Measurements from ENCODE around the gene CTIF.

Gene CTIF

DNA sequence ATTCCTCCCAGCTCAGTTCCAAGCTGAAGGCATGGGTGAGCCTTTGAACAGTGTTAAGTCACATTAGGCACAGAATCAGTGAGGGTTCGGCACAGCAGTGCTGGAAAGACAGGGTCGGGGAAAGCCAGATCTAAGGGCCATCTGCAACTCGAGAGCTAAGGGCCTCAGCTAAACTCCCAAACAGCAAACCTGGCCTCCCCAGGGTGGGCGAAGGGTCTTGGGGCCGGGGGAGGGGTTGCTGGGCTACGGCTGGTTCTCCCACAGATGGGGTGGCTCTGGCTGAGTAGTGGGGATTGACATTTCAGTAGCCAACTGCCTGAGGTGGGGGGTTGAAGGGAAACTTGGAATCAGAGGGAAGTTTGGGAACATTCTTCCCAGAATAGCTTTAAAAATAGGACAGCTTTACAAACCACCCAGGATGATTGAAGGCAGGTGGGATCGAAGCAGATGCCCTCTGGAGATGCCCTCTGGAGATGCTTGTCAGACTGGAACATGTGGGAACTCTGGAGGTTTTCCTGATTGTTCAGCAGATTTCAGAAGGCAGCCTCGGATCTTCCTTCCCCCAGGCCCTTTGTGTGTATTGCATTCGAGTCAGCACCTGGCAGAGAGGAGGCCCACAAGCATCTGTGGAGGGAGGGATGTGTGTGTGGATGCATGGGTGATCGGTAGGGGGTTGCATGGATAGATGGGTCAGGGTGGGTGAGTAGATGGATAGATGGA, 255.6 kb downstream of the CTIF start:
- DNase-seq, result no peak

GRCh38 chr18:48795696-48796095, 256.9 kb downstream of the CTIF start:
- DNase-seq, result no peak

DNA sequence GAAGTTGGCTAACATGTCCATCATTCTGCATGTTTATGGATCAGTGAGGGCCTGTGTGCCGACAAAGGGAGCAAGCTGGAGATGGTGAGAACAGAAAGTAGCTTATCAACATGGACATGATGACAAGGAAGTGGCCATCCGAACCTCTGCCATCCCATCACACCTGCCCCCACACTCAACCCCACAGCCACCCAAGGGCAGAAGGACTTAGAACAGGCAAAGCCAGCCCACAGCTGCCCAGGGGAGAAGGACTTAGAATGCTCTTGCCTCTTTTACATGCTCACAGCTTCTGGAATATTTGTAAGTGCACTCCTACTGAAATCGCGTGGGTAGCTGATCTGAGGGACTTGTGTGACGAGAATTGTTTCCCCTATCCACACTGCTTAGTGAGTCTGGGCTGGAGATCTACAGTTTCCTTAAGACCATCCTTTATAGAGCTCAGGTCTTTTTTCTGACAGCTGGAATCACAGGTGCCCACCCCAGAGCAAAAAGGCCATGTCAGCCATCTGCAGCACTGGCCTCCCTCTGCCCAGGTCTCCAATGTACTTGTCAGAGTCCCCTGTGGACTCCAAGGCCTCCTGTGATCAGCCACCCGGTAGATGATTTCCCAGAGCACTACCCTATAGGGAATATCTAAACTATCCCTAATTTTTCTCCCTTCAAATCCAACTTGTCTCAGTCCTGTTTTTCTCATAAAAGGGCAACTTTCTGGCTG, 257.8 kb downstream of the CTIF start:
- DNase-seq, result no peak

GRCh38 chr18:48797841-48798255, 259.0 kb downstream of the CTIF start:
- no peak for DNase-seq

GRCh38 chr18:48798334-48799245, 259.8 kb downstream of the CTIF start:
- no peak for DNase-seq

- DNase-seq, result no peak
These were observed 261.0 kb downstream of the CTIF start for GRCh38 chr18:48799724-48800315.

- no peak for DNase-seq
These were observed 261.6 kb downstream of the CTIF start for GRCh38 chr18:48800466-48800865.

GRCh38 chr18:48800876-48801727, 262.3 kb downstream of the CTIF start:
- no peak for DNase-seq

- DNase-seq, result no peak
These were observed 263.1 kb downstream of the CTIF start for GRCh38 chr18:48801728-48802542.

DNA sequence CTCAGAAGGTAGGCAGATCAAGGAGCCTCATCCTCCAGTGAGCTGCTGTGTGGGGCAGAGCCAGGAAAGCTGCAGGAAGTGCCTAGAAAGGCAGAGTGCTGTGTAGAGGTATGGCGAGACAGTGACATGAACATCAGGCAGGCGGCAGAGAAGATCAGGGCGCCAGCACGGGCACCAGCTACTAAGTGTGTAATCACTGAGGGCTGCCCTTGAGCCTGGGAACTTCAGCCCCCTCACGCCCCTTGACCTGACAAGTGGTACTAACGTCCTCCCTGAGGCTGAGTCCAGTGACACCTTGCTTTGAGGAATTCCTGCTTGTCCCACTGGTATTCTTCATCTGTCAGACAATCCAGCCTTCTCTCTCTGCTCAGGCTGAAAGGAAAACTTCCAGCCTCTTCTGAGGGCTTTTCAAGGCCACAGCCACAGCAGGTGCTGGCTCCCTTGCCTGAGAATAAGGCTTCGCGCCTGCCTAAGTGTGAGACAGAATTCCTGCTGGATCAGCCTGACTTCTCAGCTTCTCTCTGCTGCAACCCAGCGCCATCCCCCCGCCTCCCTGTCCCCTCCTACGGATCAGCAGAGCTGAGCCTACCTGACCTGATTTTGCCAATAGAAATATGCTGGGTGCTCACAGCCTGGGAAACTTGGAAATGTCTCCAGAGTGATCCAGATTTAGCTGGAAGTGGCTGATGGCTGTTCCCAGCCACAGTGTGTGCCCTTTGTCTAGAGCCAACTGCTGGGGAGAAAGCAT, 263.9 kb downstream of the CTIF start:
- DNase-seq, result no peak

DNA sequence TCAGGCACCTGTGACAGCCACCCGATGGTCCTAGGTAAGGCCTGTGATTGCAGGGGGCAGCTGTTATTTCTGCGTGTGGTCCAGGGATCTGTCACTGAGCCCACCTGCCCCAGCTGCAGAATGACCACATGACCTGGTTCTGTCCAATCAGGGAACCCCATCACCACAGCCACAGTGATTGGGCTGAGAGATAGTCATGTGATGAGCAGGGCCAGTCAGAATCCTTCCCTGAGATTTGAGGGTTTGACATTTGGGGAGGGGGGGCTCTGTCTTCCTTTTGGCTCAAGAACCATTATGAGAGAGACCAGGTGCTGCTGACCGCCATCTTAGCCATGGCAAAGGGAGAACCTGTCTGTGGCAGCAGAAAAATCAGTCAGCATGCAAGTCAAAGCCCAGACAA, 264.7 kb downstream of the CTIF start:
- no peak for DNase-seq

DNA sequence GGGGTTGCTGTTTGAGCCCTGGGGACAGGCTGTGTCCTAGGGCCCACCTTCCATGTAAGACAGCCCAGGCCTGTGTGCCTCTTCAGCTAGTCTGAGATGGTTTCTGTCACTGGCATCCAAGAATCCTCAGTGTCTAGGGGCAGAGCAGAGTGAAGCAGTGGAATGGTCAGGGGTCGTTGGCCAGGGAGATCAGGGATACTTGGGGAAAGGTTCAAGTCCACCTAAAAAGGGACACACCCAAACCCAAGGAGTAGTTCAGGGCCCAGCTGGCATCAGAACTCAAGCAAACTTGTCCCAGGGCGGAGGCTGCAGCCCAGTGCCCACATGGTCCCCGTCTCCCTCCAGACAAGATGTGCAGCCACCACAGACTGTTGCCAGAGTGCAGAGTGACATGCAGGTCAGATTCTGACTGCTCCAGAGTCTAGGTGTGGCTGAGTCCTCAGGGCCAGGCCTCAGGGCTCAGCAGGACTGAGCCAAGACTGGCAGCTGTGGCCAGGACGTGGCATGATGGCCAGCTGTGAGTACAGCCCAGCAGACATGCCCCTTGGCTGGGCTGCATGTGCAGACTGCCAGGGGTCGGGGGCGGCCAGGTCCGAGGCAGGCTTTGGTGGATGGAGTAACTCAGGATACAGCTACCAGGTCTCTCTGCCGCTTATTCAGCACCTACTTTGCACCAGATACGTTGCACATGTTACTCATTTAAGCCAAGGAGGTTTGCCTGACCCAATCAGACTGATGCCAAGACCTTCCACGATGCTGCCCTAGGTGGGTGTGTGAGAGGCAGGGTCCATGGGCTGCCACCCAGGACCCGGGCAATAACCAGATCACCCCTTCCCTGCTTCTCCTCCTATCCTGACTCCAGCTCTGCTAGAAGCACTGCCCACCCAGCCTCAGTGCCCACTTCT, 265.4 kb downstream of the CTIF start:
- DNase-seq, result no peak

- DNase-seq, result no peak
These were observed 266.2 kb downstream of the CTIF start for GRCh38 chr18:48804856-48805610.

DNA sequence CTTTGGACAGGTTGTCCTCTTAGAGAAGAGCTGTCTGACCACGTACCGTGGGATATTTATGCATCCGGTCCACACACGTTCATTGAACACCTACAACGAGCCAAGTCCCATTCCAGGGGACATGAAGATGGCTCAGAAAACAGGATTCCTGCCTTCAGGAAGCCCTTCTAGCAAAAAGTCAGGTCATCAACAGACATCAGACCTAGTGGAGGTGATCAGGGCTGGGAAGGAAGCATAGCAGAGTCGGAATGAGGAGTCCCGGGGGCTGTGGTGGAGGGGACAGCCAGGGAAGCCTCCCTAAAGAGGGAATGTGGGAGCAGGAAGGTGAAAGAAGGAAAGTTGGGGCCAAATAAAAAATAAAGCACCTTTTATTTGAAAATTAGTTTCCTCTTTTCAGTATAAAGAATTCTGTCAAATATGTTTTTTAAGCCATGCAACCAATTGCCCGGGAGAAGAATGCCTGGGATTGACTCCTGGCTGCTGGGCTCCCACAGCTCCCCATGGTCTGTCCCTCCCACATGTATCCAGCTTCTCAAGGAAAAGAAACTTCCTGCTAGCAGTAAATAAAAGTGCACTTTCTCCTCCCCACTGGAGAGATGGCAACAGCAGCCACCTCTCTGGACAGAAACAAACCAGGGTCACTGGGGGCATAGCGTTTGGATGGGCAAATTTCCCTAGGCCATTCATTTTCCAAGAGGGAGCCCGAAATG, 267.1 kb downstream of the CTIF start:
- no peak for DNase-seq

- no peak for DNase-seq
These were observed 267.9 kb downstream of the CTIF start for GRCh38 chr18:48806551-48807261.

DNA sequence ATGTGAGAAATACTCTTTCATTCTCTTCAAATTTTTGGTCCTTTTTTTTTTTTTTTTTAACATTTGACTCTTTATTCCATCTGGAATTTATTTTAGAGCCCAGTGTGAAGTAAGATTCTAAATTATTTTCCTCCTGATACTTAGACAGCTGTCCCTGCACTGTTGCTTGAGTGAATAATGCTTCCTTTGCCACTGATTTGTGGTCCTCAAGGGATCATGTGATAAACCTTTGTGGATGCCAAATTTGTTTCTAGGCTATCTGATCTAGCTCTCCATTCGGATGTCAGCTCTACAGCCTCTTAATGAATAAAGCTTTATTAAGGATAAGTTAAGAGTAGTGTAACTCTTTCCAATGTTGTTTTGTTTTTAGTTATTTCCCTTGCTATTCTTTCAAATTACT, 269.6 kb downstream of the CTIF start:
- DNase-seq, result no peak

- no peak for DNase-seq
These were observed 270.5 kb downstream of the CTIF start for GRCh38 chr18:48809365-48809764.
